ENCODE data around the gene VLDLR.

- TF ChIP-seq CTCF (IDR thresholded peaks at IDR 0.05): no peak
- TF ChIP-seq POLR2A (IDR thresholded peaks at IDR 0.05): no peak
These were observed 54.9 kb downstream of the VLDLR start for GRCh38 chr9:2676466-2676865.

Data from lower leg skin (tissue), 3 donors.